ENCODE results near the gene ZC3H15.
A peak's percentile ranks its signal among the peaks of the same experiment; 100 is the strongest.
"Not testable (repeated sequence)": the region's sequence is repeated elsewhere in the genome, so short reads cannot be mapped to it uniquely, and the experiment has no call there.

Gene ZC3H15

DNA sequence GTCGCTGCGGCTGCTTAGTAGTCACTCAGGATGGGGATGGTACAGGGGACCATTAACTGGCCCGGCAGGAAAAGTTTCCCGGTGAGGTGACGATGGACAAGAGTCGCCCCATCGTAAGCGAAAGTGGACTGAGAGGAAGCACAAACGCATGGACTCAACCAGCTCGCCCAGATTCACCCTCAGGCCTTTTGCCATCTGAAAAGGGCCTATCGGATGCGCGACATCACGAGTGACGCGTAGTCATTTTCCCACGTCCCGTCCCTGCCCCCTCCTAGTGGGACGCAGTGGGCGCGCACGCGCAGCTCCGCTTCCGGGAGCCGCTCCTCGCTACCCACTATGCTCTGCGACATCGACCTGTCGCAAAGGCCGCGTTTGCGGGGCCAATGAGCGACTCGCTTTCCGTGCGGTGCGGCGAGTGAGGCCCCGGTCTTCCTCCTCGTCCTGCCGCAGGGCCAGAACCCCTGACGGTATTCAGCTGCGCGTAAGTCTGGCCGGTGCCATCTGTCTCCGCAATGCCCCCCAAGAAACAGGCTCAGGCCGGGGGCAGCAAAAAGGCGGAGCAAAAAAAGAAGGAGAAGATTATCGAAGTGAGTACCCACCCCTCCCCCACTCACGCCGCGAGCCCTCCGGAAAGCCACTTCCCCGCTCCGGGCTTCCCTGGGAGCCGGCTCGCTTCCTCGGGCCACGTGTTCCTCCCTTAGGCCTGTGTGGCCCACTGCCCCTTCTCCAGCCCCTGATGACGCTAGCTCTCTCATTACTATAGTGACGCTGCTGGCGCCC is at the start of gene ZC3H15:
Gene ZC3H15 (plus strand): TSS at position 390 of the 780 bp plus-strand sequence. CDS start 123 bp downstream, at position 513.
- TF ChIP-seq, protein P1, sequence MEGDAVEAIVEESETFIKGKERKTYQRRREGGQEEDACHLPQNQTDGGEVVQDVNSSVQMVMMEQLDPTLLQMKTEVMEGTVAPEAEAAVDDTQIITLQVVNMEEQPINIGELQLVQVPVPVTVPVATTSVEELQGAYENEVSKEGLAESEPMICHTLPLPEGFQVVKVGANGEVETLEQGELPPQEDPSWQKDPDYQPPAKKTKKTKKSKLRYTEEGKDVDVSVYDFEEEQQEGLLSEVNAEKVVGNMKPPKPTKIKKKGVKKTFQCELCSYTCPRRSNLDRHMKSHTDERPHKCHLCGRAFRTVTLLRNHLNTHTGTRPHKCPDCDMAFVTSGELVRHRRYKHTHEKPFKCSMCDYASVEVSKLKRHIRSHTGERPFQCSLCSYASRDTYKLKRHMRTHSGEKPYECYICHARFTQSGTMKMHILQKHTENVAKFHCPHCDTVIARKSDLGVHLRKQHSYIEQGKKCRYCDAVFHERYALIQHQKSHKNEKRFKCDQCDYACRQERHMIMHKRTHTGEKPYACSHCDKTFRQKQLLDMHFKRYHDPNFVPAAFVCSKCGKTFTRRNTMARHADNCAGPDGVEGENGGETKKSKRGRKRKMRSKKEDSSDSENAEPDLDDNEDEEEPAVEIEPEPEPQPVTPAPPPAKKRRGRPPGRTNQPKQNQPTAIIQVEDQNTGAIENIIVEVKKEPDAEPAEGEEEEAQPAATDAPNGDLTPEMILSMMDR (IDR thresholded peaks at IDR 0.05): no peak
- Histone ChIP-seq H3K4me3 (peak within 1 kb of the TSS; percentile 90), H3K27ac (peak within 1 kb of the TSS; percentile 88 to 90)
- peak; percentile 97 for DNase-seq (ENCODE audit: low spot score)

DNA sequence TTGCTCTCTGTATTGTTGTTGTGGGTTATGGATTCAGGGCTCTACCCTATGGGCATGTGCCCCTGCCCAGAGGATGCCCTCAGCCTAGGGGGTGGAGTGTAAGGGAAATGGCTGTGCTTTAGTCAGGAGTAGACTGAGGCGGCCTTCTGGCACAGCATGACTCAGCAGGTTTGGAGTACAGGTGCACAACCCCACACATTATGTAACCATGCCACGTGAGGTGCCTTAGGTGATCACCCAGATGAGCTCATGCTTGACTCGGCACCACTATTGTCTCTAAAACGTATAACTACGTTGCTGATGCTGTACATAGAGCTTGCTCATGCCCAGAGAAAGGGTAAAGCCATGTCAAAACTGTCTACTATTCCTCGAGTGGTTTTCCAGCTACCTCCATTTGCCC is 48.3 kb upstream of the ZC3H15 start:
- Histone ChIP-seq H3K27ac (no peak overlapping the region), H3K4me3 (no peak overlapping the region)
- TF ChIP-seq, protein P1 (IDR thresholded peaks at IDR 0.05): no peak
- no peak for DNase-seq (ENCODE audit: low spot score)

- H3K4me3 ChIP-seq; DNase-seq (ENCODE audit: low spot score); H3K27ac ChIP-seq: not testable (repeated sequence)
Observed at GRCh38 chr2:186439673-186440095, 46.4 kb upstream of the ZC3H15 start.

GRCh38 chr2:186440506-186440905 is 45.6 kb upstream of the ZC3H15 start:
- H3K4me3 ChIP-seq: no peak overlapping the region
- TF ChIP-seq, protein P1 (IDR thresholded peaks at IDR 0.05): no peak
- H3K27ac ChIP-seq: no peak overlapping the region
- no peak for DNase-seq (ENCODE audit: low spot score)

GRCh38 chr2:186442885-186443284 is 43.2 kb upstream of the ZC3H15 start:
- Histone ChIP-seq H3K4me3 (no peak overlapping the region), H3K27ac (no peak overlapping the region)
- TF ChIP-seq, protein P1 (IDR thresholded peaks at IDR 0.05): no peak
- no peak for DNase-seq (ENCODE audit: low spot score)

DNA sequence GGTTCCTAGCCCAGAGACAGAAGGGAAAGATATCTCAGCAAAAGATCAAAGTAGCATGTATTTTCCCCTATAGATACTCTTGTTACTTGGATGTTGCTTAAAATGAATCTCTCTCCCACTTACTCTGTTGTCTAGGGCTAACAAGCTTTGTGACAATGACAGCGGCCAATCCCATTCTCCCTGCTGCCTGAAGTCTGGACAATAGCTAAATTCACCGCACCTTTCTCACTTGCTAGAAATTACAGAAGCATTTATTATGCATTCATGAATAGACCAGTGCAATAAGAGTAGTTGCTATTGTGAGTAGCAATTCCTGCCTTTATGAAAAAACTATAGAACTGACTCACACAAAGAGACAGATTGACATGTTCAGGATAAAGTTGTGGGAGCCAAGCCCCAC is 42.2 kb upstream of the ZC3H15 start:
- no peak for DNase-seq (ENCODE audit: low spot score)
- TF ChIP-seq, protein P1 (IDR thresholded peaks at IDR 0.05): no peak

DNA sequence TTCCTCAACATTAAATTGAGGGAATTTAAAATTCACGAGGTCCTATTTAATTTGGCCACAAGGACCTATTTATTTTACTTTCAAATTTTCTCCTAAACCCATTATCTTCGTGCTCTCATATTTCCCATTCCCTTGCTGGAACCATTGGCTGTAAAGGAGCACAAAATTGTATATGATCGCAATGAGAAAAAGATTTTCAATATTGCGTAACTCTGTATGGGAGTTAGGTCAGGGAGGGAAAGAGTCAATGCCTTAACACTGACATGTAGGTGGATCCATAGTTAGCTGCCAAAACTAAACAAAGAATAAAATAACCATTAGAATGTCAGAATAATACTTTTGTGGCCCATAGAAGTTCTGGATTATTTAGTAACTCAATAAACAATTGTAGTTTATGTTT is 40.6 kb upstream of the ZC3H15 start:
- TF ChIP-seq, protein P1 (IDR thresholded peaks at IDR 0.05): no peak
- Histone ChIP-seq H3K27ac (no peak overlapping the region), H3K4me3 (no peak overlapping the region)
- DNase-seq (ENCODE audit: low spot score): no peak

More for the DNA sequence above, 42.2 kb upstream of the ZC3H15 start:
- no peak overlapping the region for H3K4me3 ChIP-seq
- H3K27ac ChIP-seq: no peak overlapping the region

Data from coronary artery (tissue), 2 donors.